Stimulated activated CD4-positive, alpha-beta T cell treated with anti-CD3 and anti-CD28 coated beads, Interleukin-4, amount 100 ng/mL, for 24 hours (primary cell): ENCODE measurements around the gene CBR1.
"Not testable (repeated sequence)": the region's sequence is repeated elsewhere in the genome, so short reads cannot be mapped to it uniquely, and the experiment has no call there.

Experiments used
- DNase-seq: peaks from one replicate; pipeline ENCODE4 v3.0.0-alpha.2; 2020

Gene CBR1

GRCh38 chr21:36052860-36053714, 16.7 kb upstream of the CBR1 start:
- no peak for DNase-seq

GRCh38 chr21:36053715-36054062, 16.1 kb upstream of the CBR1 start:
- no peak for DNase-seq

GRCh38 chr21:36055551-36055950, 14.3 kb upstream of the CBR1 start:
- DNase-seq: no peak

GRCh38 chr21:36059823-36060158, 10.0 kb upstream of the CBR1 start:
- no peak for DNase-seq

- peak; percentile 95 for DNase-seq
Measured at GRCh38 chr21:36060159-36060921, 9.5 kb upstream of the CBR1 start, which contains the start of gene SETD4. SETD4 (minus strand) TSS chr21:36060526; CDS start chr21:36058888, 1,638 bp downstream.

- no peak for DNase-seq
Measured at GRCh38 chr21:36061445-36061844, 8.4 kb upstream of the CBR1 start.

- DNase-seq: no peak
Measured at GRCh38 chr21:36063375-36064084, 6.3 kb upstream of the CBR1 start.

- DNase-seq: no peak
Measured at GRCh38 chr21:36064085-36064460, 5.8 kb upstream of the CBR1 start.

- DNase-seq: no peak
Measured at GRCh38 chr21:36065497-36066036, 4.3 kb upstream of the CBR1 start.

GRCh38 chr21:36068748-36069398, 951 bp upstream of the CBR1 start:
- no peak for DNase-seq

- no peak for DNase-seq
Measured at GRCh38 chr21:36070999-36071398, 1.2 kb downstream of the CBR1 start.

- DNase-seq: no peak
Measured at GRCh38 chr21:36072453-36073162, 2.8 kb downstream of the CBR1 start.

GRCh38 chr21:36073181-36073580, 3.4 kb downstream of the CBR1 start:
- DNase-seq: no peak

- DNase-seq: not testable (repeated sequence)
Measured at GRCh38 chr21:36073911-36074310, 4.1 kb downstream of the CBR1 start.

GRCh38 chr21:36075171-36075570, 5.3 kb downstream of the CBR1 start:
- DNase-seq: no peak

GRCh38 chr21:36075953-36076352, 6.1 kb downstream of the CBR1 start:
- no peak for DNase-seq

- DNase-seq: no peak
Measured at GRCh38 chr21:36076878-36077655, 7.2 kb downstream of the CBR1 start.

GRCh38 chr21:36077758-36078157, 7.9 kb downstream of the CBR1 start:
- DNase-seq: no peak

GRCh38 chr21:36079010-36079649, 9.3 kb downstream of the CBR1 start:
- DNase-seq: peak; percentile 55

- no peak for DNase-seq
Measured at GRCh38 chr21:36079671-36080070, 9.8 kb downstream of the CBR1 start.

- DNase-seq: no peak
Measured at GRCh38 chr21:36080386-36080785, 10.6 kb downstream of the CBR1 start.
